Upper lobe of right lung (tissue), 1 donor: ENCODE data around the gene AMACR. TPM values are rescaled to one million over a fixed set of nuclear protein-coding genes. Genes with fewer than 3 reads are reported as not detected.
A peak's percentile ranks its signal among the peaks of the same experiment; 100 is the strongest.

Experiments
- ATAC-seq: fragments of 200-7000 bp; cut with Tn5 transposase; one replicate; pipeline ENCODE4 v1.9.1; 2020; ENCODE audit warnings: mild to moderate bottlenecking, moderate library complexity
- DNase-seq: peaks from one replicate; pipeline ENCODE4 v3.0.0-alpha.2; 2020
- H3K27ac ChIP-seq: fragments of 200-600 bp; one replicate; pipeline ENCODE4 v1.8.0; 2022
- H3K27me3 ChIP-seq: fragments of 200-600 bp; one replicate; pipeline ENCODE4 v1.8.0; 2022; ENCODE audit warnings: mild to moderate bottlenecking
- H3K36me3 ChIP-seq: fragments of 200-600 bp; one replicate; pipeline ENCODE4 v1.8.0; 2022
- H3K4me1 ChIP-seq: fragments of 200-600 bp; one replicate; pipeline ENCODE4 v1.8.0; 2022
- H3K4me3 ChIP-seq: fragments of 200-600 bp; one replicate; pipeline ENCODE4 v1.8.0; 2022; ENCODE audit warnings: mild to moderate bottlenecking
- H3K9me3 ChIP-seq: fragments of 200-600 bp; one replicate; pipeline ENCODE4 v1.8.0; 2022
- intact Hi-C: fragments of 100-400 bp; cut with DNase I; formaldehyde crosslinking; loops from one replicate; pipeline ENCODE4 v1.11.0; 2022
- total RNA-seq: library from RNA; stranded (reverse); fragmentation: NEBNext Ultra II Directional; extraction: Animal tissue kit (Norgen Biotek cat#: 25700); gene quantifications from one replicate; pipeline ENCODE4 v1.2.1, GENCODE V29; 2021
- TF ChIP-seq, protein P1 (sequence below): fragments of 200-600 bp; IDR thresholded peaks from one replicate; pipeline ENCODE4 v1.8.0; 2022; ENCODE audit warnings: antibody characterized with exemption
- donor health status: DM: no; HTN: yes; CAD: no; lungs with severe emphysema.

Gene AMACR
- total RNA-seq, 1 donor from 2014 or later: 9.1 TPM

DNA sequence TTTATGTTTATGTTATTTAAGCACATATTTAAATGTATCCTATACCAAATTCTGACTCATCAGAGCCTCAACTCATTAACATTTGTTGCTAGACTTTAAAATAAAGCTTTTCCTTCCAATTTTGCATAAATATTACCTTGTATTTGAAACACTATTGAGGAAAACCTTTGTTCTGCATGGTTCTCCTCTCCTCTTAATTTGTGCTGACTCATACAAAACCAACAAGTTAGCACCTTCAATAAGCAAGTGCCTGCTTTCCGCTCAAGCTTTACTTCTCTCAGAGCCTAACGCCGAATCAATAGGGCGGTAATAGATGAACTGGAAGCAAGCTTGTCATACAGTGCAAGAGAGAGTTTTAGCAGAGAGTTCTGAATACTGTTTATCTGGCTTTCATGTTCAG, 7.9 kb downstream of the AMACR start:
- Histone ChIP-seq H3K36me3 (peaks cover 34% of the 10 kb centered on the region), H3K4me3 (no peak overlapping the region), H3K27me3 (no peaks in the 10 kb centered on the region), H3K9me3 (no peaks in the 10 kb centered on the region), H3K4me1 (peaks cover 5% of the 10 kb centered on the region), H3K27ac (no peak overlapping the region)
- no peak for ATAC-seq
- DNase-seq: no peak
- TF ChIP-seq, protein P1, sequence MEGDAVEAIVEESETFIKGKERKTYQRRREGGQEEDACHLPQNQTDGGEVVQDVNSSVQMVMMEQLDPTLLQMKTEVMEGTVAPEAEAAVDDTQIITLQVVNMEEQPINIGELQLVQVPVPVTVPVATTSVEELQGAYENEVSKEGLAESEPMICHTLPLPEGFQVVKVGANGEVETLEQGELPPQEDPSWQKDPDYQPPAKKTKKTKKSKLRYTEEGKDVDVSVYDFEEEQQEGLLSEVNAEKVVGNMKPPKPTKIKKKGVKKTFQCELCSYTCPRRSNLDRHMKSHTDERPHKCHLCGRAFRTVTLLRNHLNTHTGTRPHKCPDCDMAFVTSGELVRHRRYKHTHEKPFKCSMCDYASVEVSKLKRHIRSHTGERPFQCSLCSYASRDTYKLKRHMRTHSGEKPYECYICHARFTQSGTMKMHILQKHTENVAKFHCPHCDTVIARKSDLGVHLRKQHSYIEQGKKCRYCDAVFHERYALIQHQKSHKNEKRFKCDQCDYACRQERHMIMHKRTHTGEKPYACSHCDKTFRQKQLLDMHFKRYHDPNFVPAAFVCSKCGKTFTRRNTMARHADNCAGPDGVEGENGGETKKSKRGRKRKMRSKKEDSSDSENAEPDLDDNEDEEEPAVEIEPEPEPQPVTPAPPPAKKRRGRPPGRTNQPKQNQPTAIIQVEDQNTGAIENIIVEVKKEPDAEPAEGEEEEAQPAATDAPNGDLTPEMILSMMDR: no peak
- intact Hi-C loops: no loop called here

DNA sequence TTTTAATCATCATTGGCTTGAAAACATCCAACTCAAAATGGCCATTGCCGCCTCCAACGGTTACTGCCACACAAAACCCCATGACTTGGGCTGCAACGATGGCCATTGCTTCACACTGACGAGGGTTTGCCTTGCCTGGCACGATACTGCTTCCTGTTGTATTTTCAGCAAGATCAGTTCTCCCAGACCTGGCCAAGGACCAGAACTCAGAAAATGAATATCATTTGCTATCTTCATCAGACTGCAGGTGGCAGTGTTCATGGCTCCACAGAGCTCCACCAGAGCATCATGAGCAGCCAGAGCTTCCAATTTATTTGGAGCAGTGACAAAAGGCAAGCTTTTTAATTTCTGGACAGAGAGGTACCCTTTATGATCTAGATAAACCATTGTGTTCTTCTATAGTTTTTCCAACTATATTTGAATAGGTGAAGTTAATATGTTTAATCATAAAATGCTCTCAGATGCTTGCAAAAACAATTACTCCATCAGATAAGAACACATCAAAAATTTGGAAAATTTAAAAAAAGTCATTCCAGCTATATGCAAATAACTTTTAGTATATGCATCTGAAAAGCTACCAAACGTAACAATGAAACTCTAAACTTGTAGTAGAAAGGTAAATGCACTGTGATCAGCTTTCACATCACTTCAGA, 10.4 kb downstream of the AMACR start:
- peaks cover 22% of the 10 kb centered on the region for H3K36me3 ChIP-seq
- H3K9me3 ChIP-seq: no peaks in the 10 kb centered on the region
- no peak overlapping the region for H3K4me3 ChIP-seq
- ATAC-seq (peak; percentile 88), DNase-seq (peak; percentile 70)
- TF ChIP-seq, protein P1: peak; percentile 67
- peak overlapping the region; percentile 8 for H3K27ac ChIP-seq
- intact Hi-C loops: no loop called here
- no peaks in the 10 kb centered on the region for H3K27me3 ChIP-seq
- H3K4me1 ChIP-seq: peaks cover 5% of the 10 kb centered on the region

DNA sequence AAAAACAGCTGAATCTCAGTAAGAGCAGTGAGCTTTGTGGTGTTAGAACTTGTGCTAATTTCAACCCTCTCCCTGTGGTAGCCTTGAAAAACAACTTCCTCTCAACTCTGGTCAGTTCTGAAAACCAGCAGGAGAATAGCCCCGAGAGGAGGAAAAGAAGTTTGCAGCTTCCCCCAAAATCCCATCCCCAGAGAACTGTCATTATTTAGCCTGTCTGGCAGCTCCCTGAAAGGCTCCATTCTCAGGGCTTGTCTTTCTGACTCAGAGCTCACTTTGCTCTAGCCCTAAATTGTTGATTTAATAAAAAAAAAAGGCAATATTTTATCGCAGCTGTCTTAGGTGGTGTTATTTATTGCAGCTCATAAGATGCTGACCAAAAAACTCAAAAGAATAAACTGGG, 12.0 kb downstream of the AMACR start:
- no peak overlapping the region for H3K27ac ChIP-seq
- H3K9me3 ChIP-seq: no peaks in the 10 kb centered on the region
- DNase-seq (no peak), ATAC-seq (no peak)
- H3K36me3 ChIP-seq: peaks cover 21% of the 10 kb centered on the region
- TF ChIP-seq, protein P1: no peak
- H3K4me3 ChIP-seq: no peak overlapping the region
- H3K27me3 ChIP-seq: no peaks in the 10 kb centered on the region
- H3K4me1 ChIP-seq: peaks cover 5% of the 10 kb centered on the region
- intact Hi-C loops: no loop called here

DNA sequence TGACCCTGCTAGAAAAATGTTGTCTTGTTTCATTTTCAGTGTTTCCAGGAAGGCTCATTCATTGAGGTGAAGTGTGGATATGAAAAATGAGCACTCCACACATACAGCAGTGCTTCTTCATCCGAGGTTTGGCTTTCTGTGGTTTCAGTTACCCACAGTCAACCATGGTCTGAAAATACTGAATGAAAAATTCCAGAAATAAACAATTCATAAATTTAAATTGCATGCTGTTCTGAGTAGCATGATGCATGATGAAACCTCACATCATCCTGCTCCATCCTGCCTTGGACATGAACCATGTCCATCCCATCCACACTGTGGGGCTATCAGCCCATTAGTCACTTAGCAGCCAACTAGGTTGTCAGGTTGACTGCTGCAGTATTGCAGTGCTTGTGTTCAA, 13.0 kb downstream of the AMACR start:
- Histone ChIP-seq H3K9me3 (no peaks in the 10 kb centered on the region), H3K4me3 (no peak overlapping the region), H3K27ac (no peak overlapping the region), H3K27me3 (no peaks in the 10 kb centered on the region), H3K4me1 (peaks cover 5% of the 10 kb centered on the region), H3K36me3 (peaks cover 21% of the 10 kb centered on the region)
- TF ChIP-seq, protein P1: no peak
- DNase-seq (no peak), ATAC-seq (no peak)
- intact Hi-C loops: no loop called here

DNA sequence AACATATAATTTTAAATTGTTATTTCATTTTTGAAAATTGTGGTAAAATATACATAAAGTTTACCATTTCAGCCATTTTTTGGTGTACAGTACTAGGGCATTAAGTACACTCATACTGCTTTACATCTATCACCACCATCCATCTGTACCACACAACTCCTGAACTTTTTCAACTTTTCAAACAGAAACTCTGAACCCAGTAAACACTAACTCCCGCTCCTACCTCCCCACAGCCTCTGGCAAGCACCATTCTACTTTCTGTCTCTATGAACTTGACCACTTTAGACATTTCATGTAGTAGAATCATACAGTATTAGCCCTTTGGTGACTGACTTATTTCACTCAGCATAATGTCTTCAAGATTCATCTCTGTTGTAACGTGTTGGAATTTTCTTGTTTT, 15.0 kb downstream of the AMACR start:
- Histone ChIP-seq H3K9me3 (no peaks in the 10 kb centered on the region), H3K27ac (no peak overlapping the region), H3K4me1 (peaks cover 5% of the 10 kb centered on the region), H3K4me3 (no peak overlapping the region), H3K36me3 (peaks cover 27% of the 10 kb centered on the region), H3K27me3 (no peaks in the 10 kb centered on the region)
- DNase-seq (no peak), ATAC-seq (no peak)
- intact Hi-C loops: no loop called here
- TF ChIP-seq, protein P1: no peak

DNA sequence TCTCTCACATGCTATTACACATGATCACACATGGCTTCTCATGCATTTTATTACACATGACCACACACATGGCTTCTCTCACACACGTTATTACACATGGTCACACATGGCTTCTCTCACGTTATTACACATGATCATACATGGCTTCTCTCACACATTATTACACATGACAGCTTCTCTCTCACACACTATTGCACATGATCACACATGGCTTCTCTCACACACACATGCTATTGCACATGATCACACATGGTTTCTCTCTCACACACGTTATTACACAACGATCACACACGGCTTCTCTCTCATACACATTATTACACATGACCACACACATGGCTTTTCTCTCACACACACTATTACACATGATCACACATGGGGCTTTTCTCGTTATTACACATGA, 22.4 kb downstream of the AMACR start:
- Histone ChIP-seq H3K36me3 (peaks cover 17% of the 10 kb centered on the region), H3K4me3 (no peak overlapping the region), H3K4me1 (no peaks in the 10 kb centered on the region), H3K27ac (no peak overlapping the region), H3K9me3 (no peaks in the 10 kb centered on the region), H3K27me3 (no peaks in the 10 kb centered on the region)
- TF ChIP-seq, protein P1: no peak
- ATAC-seq (no peak), DNase-seq (no peak)
- intact Hi-C loops: no loop called here
